Smooth muscle cell (in vitro differentiated cells): Measurements from ENCODE around the gene KASH5. TPM values are rescaled to one million over a fixed set of nuclear protein-coding genes. Genes with fewer than 3 reads are reported as not detected.

Experiments used
- DNase-seq: peaks from one replicate; lab custom pipeline; 2025; ENCODE audit not compliant: unreplicated experiment; lab: John Stamatoyannopoulos, UW
- H2AFZ ChIP-seq: fragments of 200-600 bp; sonication (generic); 2 replicates; pipeline ENCODE4 v1.6.0; 2016; ENCODE audit warnings: antibody characterized with exemption, low read depth, mild to moderate bottlenecking
- H3F3A ChIP-seq: fragments of 200-600 bp; sonication (generic); 2 replicates; pipeline ENCODE4 v1.6.0; 2017; ENCODE audit warnings: antibody characterized with exemption, low read depth
- H3K27ac ChIP-seq: fragments of 200-600 bp; sonication (generic); 2 replicates; pipeline ENCODE4 v1.5.1; 2016; ENCODE audit warnings: low read depth, mild to moderate bottlenecking
- H3K27me3 ChIP-seq: fragments of 200-600 bp; sonication (generic); 2 replicates; pipeline ENCODE4 v1.6.1; 2016; ENCODE audit warnings: low read depth, mild to moderate bottlenecking
- H3K36me3 ChIP-seq: fragments of 200-600 bp; sonication (generic); 2 replicates; pipeline ENCODE4 v1.5.1; 2016; ENCODE audit warnings: low read depth
- H3K4me1 ChIP-seq: fragments of 200-600 bp; sonication (generic); 2 replicates; pipeline ENCODE4 v1.5.1; 2016; ENCODE audit warnings: low read depth
- H3K4me2 ChIP-seq: fragments of 200-600 bp; sonication (generic); 2 replicates; pipeline ENCODE4 v1.6.0; 2016; ENCODE audit warnings: mild to moderate bottlenecking
- H3K4me3 ChIP-seq: fragments of 200-600 bp; sonication (generic); 2 replicates; pipeline ENCODE4 v1.5.1; 2016; ENCODE audit warnings: mild to moderate bottlenecking
- H3K79me2 ChIP-seq: fragments of 200-600 bp; sonication (generic); 2 replicates; pipeline ENCODE4 v1.6.0; 2016; ENCODE audit warnings: low read depth, mild to moderate bottlenecking
- H3K9ac ChIP-seq: fragments of 200-600 bp; sonication (generic); 2 replicates; pipeline ENCODE4 v1.6.0; 2016; ENCODE audit warnings: low read depth
- H3K9me3 ChIP-seq: fragments of 200-600 bp; sonication (generic); replicated peaks from 2 replicates; pipeline ENCODE4 v1.5.1; 2016; ENCODE audit warnings: low read depth
- H4K20me1 ChIP-seq: fragments of 200-600 bp; sonication (generic); 2 replicates; pipeline ENCODE4 v1.6.0; 2016; ENCODE audit warnings: low read depth
- WGBS: methylation state at CpG from one replicate; pipeline ENCODE4 v1.1.7; 2016; ENCODE audit warnings: low lambda C conversion rate; 5-methylcytosine and 5-hydroxymethylcytosine counted together
- polyA plus RNA-seq: library from polyadenylated mRNA; unstranded; fragments of >200 nt; fragmentation: Nextera tagmentation; extraction: Ambion mirVana; gene quantifications from 2 replicates; pipeline ENCODE4 v1.2.1, GENCODE V29; 2016
- total RNA-seq: library from RNA; depleted of rRNA; stranded (reverse); fragments of >200 nt; gene quantifications from 2 replicates; pipeline ENCODE4 v1.2.3, GENCODE V29; 2014
- TF ChIP-seq, protein P1 (sequence below): fragments of 200-600 bp; sonication (generic); IDR thresholded peaks from 2 replicates; pipeline ENCODE4 v1.5.1; 2017; ENCODE audit warnings: borderline replicate concordance, mild to moderate bottlenecking, antibody characterized with exemption; ENCODE audit not compliant: insufficient read depth, poor library complexity, severe bottlenecking

Gene KASH5
- total and polyA plus RNA-seq, 2 experiments from 2014 or later: not detected

- Histone ChIP-seq H3K4me1 (peaks cover 13% of the 10 kb centered on the region), H3K9ac (peak overlapping the region; percentile 95), H4K20me1 (no peaks in the 10 kb centered on the region), H3K36me3 (no peaks in the 10 kb centered on the region), H2AFZ (peak overlapping the region; percentile 6), H3K9me3 (no peaks in the 10 kb centered on the region), H3F3A (no peaks in the 10 kb centered on the region), H3K4me2 (peak overlapping the region; percentile 93), H3K4me3 (peak overlapping the region; percentile 63), H3K79me2 (no peaks in the 10 kb centered on the region), H3K27me3 (no peaks in the 10 kb centered on the region), H3K27ac (peak overlapping the region; percentile 95)
- WGBS: 50% methylated on average over 10 of the region's 10 CpGs
- no peak for DNase-seq
- TF ChIP-seq, protein P1, sequence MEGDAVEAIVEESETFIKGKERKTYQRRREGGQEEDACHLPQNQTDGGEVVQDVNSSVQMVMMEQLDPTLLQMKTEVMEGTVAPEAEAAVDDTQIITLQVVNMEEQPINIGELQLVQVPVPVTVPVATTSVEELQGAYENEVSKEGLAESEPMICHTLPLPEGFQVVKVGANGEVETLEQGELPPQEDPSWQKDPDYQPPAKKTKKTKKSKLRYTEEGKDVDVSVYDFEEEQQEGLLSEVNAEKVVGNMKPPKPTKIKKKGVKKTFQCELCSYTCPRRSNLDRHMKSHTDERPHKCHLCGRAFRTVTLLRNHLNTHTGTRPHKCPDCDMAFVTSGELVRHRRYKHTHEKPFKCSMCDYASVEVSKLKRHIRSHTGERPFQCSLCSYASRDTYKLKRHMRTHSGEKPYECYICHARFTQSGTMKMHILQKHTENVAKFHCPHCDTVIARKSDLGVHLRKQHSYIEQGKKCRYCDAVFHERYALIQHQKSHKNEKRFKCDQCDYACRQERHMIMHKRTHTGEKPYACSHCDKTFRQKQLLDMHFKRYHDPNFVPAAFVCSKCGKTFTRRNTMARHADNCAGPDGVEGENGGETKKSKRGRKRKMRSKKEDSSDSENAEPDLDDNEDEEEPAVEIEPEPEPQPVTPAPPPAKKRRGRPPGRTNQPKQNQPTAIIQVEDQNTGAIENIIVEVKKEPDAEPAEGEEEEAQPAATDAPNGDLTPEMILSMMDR: no peak
Observed at GRCh38 chr19:49453757-49454240, 65.8 kb downstream of the KASH5 start.

- no peak for DNase-seq
- Histone ChIP-seq H3K27ac (no peak overlapping the region), H3K79me2 (no peaks in the 10 kb centered on the region), H3K4me1 (peaks cover 9% of the 10 kb centered on the region), H2AFZ (no peak overlapping the region), H3K9ac (no peak overlapping the region), H3F3A (no peaks in the 10 kb centered on the region), H3K36me3 (no peaks in the 10 kb centered on the region), H3K4me3 (no peak overlapping the region), H4K20me1 (no peaks in the 10 kb centered on the region), H3K4me2 (no peak overlapping the region), H3K9me3 (no peaks in the 10 kb centered on the region), H3K27me3 (no peaks in the 10 kb centered on the region)
- TF ChIP-seq, protein P1: no peak
- WGBS: 95% methylated on average over 5 of the region's 5 CpGs
Observed at GRCh38 chr19:49455773-49456172, 67.7 kb downstream of the KASH5 start.

DNA sequence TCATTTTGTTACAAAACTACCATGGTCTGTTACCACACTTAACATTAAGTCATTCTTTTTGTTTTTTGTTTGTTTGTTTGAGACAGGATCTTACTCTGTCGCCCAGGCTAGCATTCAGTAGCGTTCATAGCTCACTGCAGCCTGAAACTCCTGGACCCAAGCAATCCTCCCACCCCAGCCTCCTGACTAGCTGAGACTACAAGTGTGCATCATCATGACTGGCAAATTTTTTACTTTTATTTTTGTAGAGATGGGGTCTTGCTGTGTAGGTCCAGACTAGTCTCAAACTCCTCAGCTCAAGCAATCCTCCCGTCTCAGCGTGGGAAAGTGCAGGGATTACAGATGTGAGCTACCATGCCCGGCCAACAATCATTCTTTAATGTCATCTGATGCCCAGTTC is 68.3 kb downstream of the KASH5 start:
- Histone ChIP-seq H4K20me1 (no peaks in the 10 kb centered on the region), H2AFZ (no peak overlapping the region), H3K79me2 (no peaks in the 10 kb centered on the region), H3K9me3 (no peaks in the 10 kb centered on the region), H3K4me2 (no peak overlapping the region), H3K36me3 (no peaks in the 10 kb centered on the region), H3K4me1 (peaks cover 8% of the 10 kb centered on the region), H3K9ac (no peak overlapping the region), H3K4me3 (no peak overlapping the region), H3K27ac (no peak overlapping the region), H3F3A (no peaks in the 10 kb centered on the region), H3K27me3 (no peaks in the 10 kb centered on the region)
- no peak for DNase-seq
- WGBS: 96% methylated on average over 5 of the region's 5 CpGs
- TF ChIP-seq, protein P1: no peak

- Histone ChIP-seq H3F3A (no peaks in the 10 kb centered on the region), H3K79me2 (no peaks in the 10 kb centered on the region), H3K27me3 (no peaks in the 10 kb centered on the region), H3K4me1 (peaks cover 8% of the 10 kb centered on the region), H3K9me3 (no peaks in the 10 kb centered on the region), H2AFZ (no peak overlapping the region), H3K9ac (no peak overlapping the region), H3K27ac (peak overlapping the region; percentile 8), H3K4me2 (no peak overlapping the region), H4K20me1 (no peaks in the 10 kb centered on the region), H3K4me3 (no peak overlapping the region), H3K36me3 (no peaks in the 10 kb centered on the region)
- TF ChIP-seq, protein P1: no peak
- 87% methylated on average over 5 of the region's 5 CpGs for WGBS
- DNase-seq: no peak
Observed at GRCh38 chr19:49458567-49458903, 70.5 kb downstream of the KASH5 start.
